Urothelium cell line (cell line): ENCODE data around the gene VANGL1.

ENCODE experiments used
- DNase-seq: peaks from one replicate; pipeline ENCODE4 v3.0.0; 2011; ENCODE audit warnings: low spot score, mixed read lengths
- FAIRE-seq: peaks from 2 replicates; lab custom pipeline; 2011; peaks lifted over from hg19 to GRCh38; lab: Jason Lieb, UNC

The VANGL1 gene

GRCh38 chr1:115697619-115698018, 55.8 kb downstream of the VANGL1 start:
- DNase-seq = no peak
- FAIRE-seq = no peak

DNA sequence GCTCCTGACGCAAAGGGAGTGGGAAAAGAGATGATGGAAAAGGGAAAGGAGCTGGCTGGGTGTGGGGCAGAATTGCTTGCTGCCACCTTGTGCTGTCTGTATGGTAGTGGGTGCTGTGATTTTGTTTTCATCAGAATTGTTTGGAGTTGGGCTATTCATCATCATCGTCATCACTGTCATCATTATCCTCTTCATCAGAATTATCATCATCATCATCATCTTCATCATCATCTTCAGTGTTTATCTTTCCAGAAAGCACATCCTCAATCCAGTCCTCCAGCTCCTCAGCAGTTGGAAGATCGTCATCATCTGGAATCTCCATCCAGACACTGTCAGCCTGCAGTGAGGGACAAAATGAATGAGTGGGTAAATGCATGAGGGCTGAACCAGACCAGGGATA, 59.3 kb downstream of the VANGL1 start:
- FAIRE-seq = peak; percentile 44
- DNase-seq = no peak

DNA sequence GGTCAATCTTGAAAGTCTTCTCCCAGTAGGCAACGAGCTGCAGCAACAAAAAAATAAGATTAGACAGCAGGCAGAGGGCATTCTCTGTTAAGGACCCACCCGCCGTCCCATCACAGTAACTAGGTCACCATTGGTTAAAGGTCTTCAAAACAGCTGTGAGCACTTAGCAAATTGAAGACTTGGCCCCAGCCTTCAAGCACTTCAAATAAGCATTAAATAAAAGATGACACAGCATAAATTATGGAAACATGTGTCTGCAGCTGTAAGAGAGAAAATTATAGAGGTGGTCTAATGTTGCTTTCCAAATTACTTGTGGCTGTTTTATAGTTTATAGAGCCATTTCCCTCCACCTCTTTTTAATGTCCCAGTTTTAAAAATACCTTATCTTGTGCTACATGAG, 61.2 kb downstream of the VANGL1 start:
- DNase-seq (no peak), FAIRE-seq (no peak)

GRCh38 chr1:115705085-115705951, 63.5 kb downstream of the VANGL1 start:
- DNase-seq (no peak), FAIRE-seq (no peak)

DNA sequence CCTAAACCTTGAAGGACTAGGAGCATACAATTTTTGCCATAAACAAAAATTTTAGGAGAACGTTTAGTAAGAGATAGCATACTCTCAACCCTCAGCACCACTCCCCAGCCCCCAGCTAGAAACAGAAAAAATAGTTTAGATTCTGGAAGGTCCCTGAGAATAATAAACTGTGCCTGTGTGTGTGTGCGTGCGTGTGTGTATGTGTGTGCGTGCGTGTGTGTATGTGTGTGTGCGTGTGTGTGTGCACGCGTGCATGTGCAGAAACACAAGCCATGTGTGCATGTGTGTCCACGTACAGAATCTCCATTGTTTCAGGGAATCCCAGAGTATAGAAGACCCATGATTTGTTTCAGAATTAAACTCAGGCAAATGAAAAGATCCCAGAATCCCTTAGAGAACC, 64.2 kb downstream of the VANGL1 start:
- FAIRE-seq (peak; percentile 46), DNase-seq (no peak)

- DNase-seq (peak; percentile 50), FAIRE-seq (no peak)
Measured at GRCh38 chr1:115706587-115707425, 65.0 kb downstream of the VANGL1 start.

GRCh38 chr1:115710859-115711624, 69.3 kb downstream of the VANGL1 start:
- FAIRE-seq = no peak
- no peak for DNase-seq

- FAIRE-seq = no peak
Measured at GRCh38 chr1:115712911-115713609, 71.3 kb downstream of the VANGL1 start.

DNA sequence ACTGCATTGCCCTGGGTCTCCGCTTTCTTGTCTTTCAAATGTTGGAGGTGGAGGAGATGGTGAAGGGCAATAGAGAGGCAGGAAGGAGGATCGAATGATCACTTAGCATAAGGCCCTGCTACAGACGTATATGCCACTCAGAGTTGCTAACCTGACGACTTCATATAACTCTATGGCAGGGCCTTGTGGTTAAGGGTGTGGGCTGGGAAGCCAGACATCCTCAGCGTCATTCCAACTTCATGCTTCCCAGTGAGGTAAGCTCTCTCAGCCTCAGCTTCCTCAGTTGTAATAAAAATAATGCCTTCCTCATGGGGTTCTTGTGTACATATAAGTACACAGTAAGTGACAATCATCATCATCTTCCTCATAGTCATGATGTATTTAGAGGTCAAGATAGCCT, 72.1 kb downstream of the VANGL1 start:
- no peak for DNase-seq
- no peak for FAIRE-seq

More at GRCh38 chr1:115712911-115713609, 71.3 kb downstream of the VANGL1 start:
- DNase-seq = no peak

DNA sequence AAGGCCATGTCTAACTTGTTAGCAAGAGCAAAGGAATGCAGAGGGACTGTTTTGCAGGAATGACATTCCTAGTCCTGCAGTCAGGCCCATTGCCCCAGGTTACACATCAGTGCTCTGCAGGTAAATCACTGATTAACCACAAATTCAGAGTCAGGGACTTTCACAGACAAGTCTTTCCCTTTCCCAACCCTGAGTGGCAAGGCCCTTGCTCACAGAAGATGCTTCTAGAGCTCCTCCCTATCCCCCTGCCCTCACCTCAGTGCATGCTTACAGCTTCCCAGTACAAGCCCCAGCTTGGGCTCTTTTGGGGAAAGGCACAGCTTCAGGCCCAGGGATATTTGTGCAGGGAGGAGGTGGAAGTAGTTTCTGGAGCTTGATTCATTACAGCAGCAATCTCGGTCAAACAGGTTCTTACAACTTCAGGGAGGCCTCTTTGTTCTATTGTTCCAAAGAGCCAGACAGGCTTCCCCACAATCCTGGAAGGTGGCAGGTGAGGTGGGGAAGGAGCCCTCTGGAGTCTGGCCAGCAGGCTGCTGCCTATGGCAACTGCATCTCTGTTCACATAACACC, 72.9 kb downstream of the VANGL1 start:
- no peak for FAIRE-seq
- DNase-seq = no peak

GRCh38 chr1:115717541-115717940, 75.8 kb downstream of the VANGL1 start:
- FAIRE-seq = peak; percentile 23
- DNase-seq = peak; percentile 30

DNA sequence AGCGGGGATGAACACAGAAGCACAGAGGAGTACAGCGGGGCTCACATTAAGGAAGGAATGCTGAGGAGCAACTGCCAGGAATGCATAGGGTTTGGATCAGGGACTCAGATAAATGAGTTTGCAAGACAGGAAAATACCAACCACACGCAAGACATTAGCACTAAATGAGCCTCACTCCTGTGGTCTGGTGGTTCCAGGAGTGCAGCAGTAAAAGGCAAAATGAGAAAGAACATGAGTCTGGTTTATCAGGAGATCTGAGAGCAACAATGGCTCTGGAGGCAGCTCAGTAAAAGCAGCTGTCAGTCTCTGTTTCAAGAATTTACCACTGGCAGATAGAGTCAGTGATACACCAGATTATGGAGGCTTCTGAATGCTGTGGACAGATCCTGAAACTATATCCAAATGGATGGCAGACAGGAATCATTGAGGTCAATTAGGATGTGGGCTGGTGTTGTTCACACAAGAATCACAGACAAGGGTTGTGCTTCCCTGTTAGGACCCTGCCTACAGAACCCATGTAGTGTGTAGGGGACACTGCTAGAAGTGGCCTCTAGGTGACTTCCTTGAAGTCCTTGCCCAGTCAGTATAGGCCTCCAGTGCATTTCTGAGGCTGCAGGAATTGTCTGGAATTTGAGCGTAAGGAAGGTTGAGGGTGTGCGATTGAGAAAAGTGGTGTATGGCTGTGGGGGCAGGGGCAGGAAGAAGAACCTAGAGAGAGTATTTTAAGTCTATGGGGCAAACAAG, 76.4 kb downstream of the VANGL1 start:
- FAIRE-seq (no peak), DNase-seq (no peak)

DNA sequence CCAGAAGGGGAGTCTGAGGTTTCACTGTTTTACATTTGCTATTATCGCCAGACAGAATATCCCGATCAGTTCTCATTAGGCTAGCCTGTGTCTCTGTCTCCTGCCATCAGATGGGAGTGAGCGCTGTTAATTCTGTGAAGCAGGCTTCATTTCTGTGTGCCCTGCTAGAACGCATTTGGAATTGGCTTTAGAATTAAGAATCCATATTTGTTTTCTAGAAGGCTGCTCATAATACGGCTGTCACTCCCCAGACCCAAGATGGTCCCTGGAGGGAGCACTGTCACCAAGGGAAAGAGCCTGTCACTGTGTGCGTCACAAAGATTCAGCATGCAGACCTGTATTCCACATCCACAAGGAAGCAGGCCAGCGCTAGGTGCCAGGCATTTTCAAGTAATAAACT, 77.5 kb downstream of the VANGL1 start:
- FAIRE-seq (no peak), DNase-seq (no peak)

DNA sequence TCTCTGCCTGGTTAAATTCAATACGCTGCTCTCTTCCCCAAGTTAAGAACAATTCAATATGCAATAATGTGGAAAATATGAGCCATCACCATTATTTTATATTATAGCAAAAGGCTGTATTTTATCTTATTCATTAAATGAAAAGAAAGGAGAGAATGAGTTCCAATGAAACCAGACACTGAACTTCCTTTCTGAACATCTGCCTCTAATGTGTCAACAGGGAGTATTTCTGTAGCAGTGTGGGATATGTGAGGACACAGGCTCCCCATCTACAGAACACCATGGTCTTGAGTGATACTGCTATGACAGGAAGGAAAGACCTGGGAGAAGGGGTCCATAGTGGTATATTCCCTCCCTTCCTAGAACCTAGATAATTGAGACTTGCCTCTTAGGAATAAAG, 80.5 kb downstream of the VANGL1 start:
- no peak for DNase-seq
- FAIRE-seq = no peak

- DNase-seq (no peak), FAIRE-seq (no peak)
Measured at GRCh38 chr1:115723756-115724155, 82.0 kb downstream of the VANGL1 start.

DNA sequence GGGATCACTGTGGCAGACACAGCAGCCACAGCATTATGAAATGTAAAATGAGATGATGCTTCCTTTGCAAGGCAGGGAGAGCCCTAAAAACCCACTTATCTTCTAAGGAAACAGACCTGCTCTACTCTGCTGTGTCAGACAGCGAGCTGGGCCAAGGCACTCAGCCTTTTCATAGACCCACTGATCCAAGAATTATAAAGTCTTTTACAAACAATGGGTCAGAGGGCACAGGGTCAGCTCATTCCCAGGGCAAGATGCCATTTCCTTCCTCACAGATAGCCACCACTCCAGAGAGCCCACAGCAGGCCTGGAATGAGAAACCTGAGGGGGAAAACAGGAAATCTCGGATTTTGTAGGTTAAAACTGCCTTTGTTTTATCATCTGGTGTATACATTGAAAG, 83.8 kb downstream of the VANGL1 start:
- FAIRE-seq (no peak), DNase-seq (no peak)

DNA sequence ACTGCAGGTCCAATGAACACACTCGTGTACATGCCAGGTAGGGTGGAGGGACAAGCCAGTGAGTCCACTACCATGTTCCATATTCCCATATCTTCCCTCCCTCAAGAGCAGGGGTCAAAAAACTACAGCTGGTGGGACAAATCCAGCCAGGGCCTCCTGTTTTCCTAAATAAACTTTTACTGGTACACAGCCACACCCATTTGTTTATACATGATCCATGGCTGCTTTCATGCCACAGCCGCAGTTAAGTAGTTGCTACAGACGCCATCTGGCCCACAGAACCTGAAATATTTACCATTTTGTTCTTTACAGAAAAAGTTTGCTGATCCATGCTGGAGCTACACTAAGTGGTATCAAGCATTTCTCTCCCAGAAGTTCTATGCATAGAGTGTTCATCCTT, 84.4 kb downstream of the VANGL1 start:
- DNase-seq (no peak), FAIRE-seq (no peak)

DNA sequence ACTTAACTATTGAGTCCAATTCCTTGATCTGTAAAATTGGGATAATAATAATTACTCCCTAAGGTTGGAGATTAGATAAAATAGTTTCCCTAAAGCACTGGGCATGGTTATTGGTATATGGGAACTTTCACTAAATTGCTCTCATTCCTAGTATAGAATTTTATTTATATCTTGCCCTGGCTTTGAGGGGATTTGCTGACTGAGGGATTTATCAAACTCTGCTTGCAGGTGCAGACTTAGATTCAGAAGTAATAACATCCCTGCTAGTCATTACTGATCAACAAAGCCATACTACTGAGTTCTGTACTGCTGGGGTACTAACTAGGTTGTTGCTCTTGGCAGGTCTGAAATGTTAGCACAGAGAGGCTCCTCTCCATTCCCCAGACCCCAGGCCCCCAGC, 84.8 kb downstream of the VANGL1 start:
- no peak for FAIRE-seq
- no peak for DNase-seq

DNA sequence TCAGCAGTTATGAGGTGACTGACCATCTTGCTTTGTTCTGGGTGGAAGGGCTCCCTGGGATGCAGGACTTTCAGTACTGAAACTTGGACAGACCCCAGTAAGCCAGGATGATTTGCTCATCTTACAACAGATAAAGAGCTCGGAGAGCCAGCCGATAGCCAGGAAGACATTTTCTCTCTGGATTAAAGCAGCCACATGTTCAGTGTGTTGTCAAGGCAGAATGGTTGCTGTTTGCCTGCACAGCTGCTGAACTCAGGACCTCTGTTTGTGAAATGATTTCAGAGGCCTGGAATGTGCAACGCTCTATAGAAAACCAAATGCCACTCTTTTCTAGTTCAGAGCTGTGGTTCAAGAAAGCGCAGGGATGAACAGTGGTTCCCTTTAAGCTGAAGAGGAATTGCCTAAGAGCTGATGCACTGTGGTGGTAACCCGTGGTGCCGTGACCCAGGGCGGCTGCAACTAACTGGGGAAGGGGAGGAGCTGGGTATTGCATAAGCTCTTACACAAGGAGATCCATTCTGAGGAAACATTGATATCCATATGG, 86.0 kb downstream of the VANGL1 start:
- FAIRE-seq = peak; percentile 56
- peak; percentile 79 for DNase-seq
